HG02763 (cell line): ENCODE measurements around the gene DOCK2.
"Not testable (repeated sequence)": the region's sequence is repeated elsewhere in the genome, so short reads cannot be mapped to it uniquely, and the experiment has no call there.

Source experiments
- ATAC-seq: cut with Tn5 transposase; IDR thresholded peaks from one replicate; pipeline ENCODE4 v1.9.1; 2021; ENCODE audit warnings: mild to moderate bottlenecking, moderate library complexity; ENCODE audit not compliant: unreplicated experiment

Gene DOCK2

GRCh38 chr5:169923988-169924387 is 286.9 kb downstream of the DOCK2 start:
- peak; percentile 70 for ATAC-seq

- ATAC-seq: no peak
Observed at GRCh38 chr5:169933127-169933526, 296.1 kb downstream of the DOCK2 start.

- no peak for ATAC-seq
Observed at GRCh38 chr5:169933616-169934015, 296.5 kb downstream of the DOCK2 start.

GRCh38 chr5:169934990-169935389 is 297.9 kb downstream of the DOCK2 start:
- ATAC-seq: no peak

- ATAC-seq: no peak
Observed at GRCh38 chr5:169935762-169936161, 298.7 kb downstream of the DOCK2 start.

GRCh38 chr5:169938439-169938838 is 301.4 kb downstream of the DOCK2 start:
- no peak for ATAC-seq

GRCh38 chr5:169939731-169940130 is 302.7 kb downstream of the DOCK2 start:
- no peak for ATAC-seq

GRCh38 chr5:169941542-169941941 is 304.5 kb downstream of the DOCK2 start:
- no peak for ATAC-seq

GRCh38 chr5:169942181-169942580 is 305.1 kb downstream of the DOCK2 start:
- ATAC-seq: no peak

- ATAC-seq: no peak
Observed at GRCh38 chr5:169943026-169943425, 306.0 kb downstream of the DOCK2 start.

GRCh38 chr5:169944115-169944514 is 307.0 kb downstream of the DOCK2 start:
- no peak for ATAC-seq

- ATAC-seq: no peak
Observed at GRCh38 chr5:169944922-169945680, 308.0 kb downstream of the DOCK2 start.

GRCh38 chr5:169945831-169946261 is 308.8 kb downstream of the DOCK2 start:
- ATAC-seq: no peak

GRCh38 chr5:169946743-169947295 is 309.7 kb downstream of the DOCK2 start:
- no peak for ATAC-seq

- no peak for ATAC-seq
Observed at GRCh38 chr5:169950333-169950732, 313.3 kb downstream of the DOCK2 start.

GRCh38 chr5:169953196-169953595 is 316.1 kb downstream of the DOCK2 start:
- ATAC-seq: not testable (repeated sequence)

GRCh38 chr5:169954786-169955185 is 317.7 kb downstream of the DOCK2 start:
- no peak for ATAC-seq

GRCh38 chr5:169956126-169956525 is 319.1 kb downstream of the DOCK2 start:
- ATAC-seq: no peak

GRCh38 chr5:169956756-169957155 is 319.7 kb downstream of the DOCK2 start:
- ATAC-seq: no peak

- no peak for ATAC-seq
Observed at GRCh38 chr5:169958278-169958677, 321.2 kb downstream of the DOCK2 start.

- no peak for ATAC-seq
Observed at GRCh38 chr5:169960659-169961058, 323.6 kb downstream of the DOCK2 start.

GRCh38 chr5:169964246-169964645 is 327.2 kb downstream of the DOCK2 start:
- no peak for ATAC-seq

GRCh38 chr5:169970339-169970738 is 333.3 kb downstream of the DOCK2 start:
- no peak for ATAC-seq
